Trophoblast cell (in vitro differentiated cells and primary cell): ENCODE measurements around the gene SHC2.

Experiments used
- DNase-seq, 2 donors: peaks; one replicate each; pipeline ENCODE4 v3.0.0-alpha.2; 2016
- H2AFZ ChIP-seq: 2 replicates; pipeline ENCODE4 v1.6.1; 2013; ENCODE audit warnings: low read length, moderate library complexity, mild to moderate bottlenecking; ENCODE audit not compliant: insufficient read depth, poor library complexity
- H2AK5ac ChIP-seq: 2 replicates; pipeline ENCODE4 v1.6.1; 2013; ENCODE audit warnings: mild to moderate bottlenecking, low read length
- H2BK120ac ChIP-seq: 2 replicates; pipeline ENCODE4 v1.6.1; 2013; ENCODE audit warnings: low read length, mild to moderate bottlenecking, moderate library complexity; ENCODE audit not compliant: insufficient read depth, poor library complexity
- H2BK12ac ChIP-seq: 2 replicates; pipeline ENCODE4 v1.6.1; 2013; ENCODE audit warnings: mild to moderate bottlenecking, low read length, moderate library complexity
- H2BK5ac ChIP-seq: 2 replicates; pipeline ENCODE4 v1.6.1; 2013; ENCODE audit warnings: low read length, low read depth, moderate library complexity, mild to moderate bottlenecking; ENCODE audit not compliant: poor library complexity
- H3K14ac ChIP-seq: 2 replicates; pipeline ENCODE4 v1.6.1; 2013; ENCODE audit warnings: mild to moderate bottlenecking, low read length
- H3K18ac ChIP-seq: 2 replicates; pipeline ENCODE4 v1.6.1; 2013; ENCODE audit warnings: mild to moderate bottlenecking, low read length
- H3K23ac ChIP-seq: 2 replicates; pipeline ENCODE4 v1.6.1; 2013; ENCODE audit warnings: low read length
- H3K27ac ChIP-seq: 2 replicates; pipeline ENCODE4 v1.5.1; 2013; ENCODE audit warnings: low read depth, mild to moderate bottlenecking, inconsistent platforms, low read length, moderate library complexity
- H3K27me3 ChIP-seq: 2 replicates; pipeline ENCODE4 v1.6.1; 2013; ENCODE audit warnings: inconsistent platforms, mild to moderate bottlenecking, low read length, moderate library complexity; ENCODE audit not compliant: insufficient read depth
- H3K36me3 ChIP-seq, 2 experiments: 1 replicate in 1 of 2; 2 replicates in 1 of 2; pipeline ENCODE4 v1.6.1; 2013; ENCODE audit warnings: low read length in 2 of 2, mild to moderate bottlenecking in 2 of 2, moderate library complexity in 1 of 2; ENCODE audit not compliant: insufficient read depth in 2 of 2, control insufficient read depth in 1 of 2
- H3K4ac ChIP-seq: 2 replicates; pipeline ENCODE4 v1.6.1; 2013; ENCODE audit warnings: low read depth, mild to moderate bottlenecking, low read length, moderate library complexity
- H3K4me1 ChIP-seq, 2 experiments: 1 replicate in 1 of 2; 2 replicates in 1 of 2; pipeline ENCODE4 v1.6.1; 2013; ENCODE audit warnings: low read length in 2 of 2, mild to moderate bottlenecking in 2 of 2, moderate library complexity in 1 of 2; ENCODE audit not compliant: insufficient read depth in 2 of 2, control insufficient read depth in 1 of 2
- H3K4me2 ChIP-seq: 2 replicates; pipeline ENCODE4 v1.6.1; 2013; ENCODE audit warnings: inconsistent platforms, mild to moderate bottlenecking, low read length, moderate library complexity
- H3K4me3 ChIP-seq: 2 replicates; pipeline ENCODE4 v1.5.1; 2013; ENCODE audit warnings: mild to moderate bottlenecking, low read depth, low read length, inconsistent platforms
- H3K79me1 ChIP-seq: one replicate; pipeline ENCODE4 v1.6.1; 2013; ENCODE audit warnings: low read length
- H3K79me2 ChIP-seq: 2 replicates; pipeline ENCODE4 v1.6.1; 2013; ENCODE audit warnings: low read length, mild to moderate bottlenecking; ENCODE audit not compliant: control insufficient read depth, insufficient read depth, poor library complexity
- H3K9ac ChIP-seq: 2 replicates; pipeline ENCODE4 v1.6.1; 2013; ENCODE audit warnings: mild to moderate bottlenecking, low read length
- H3K9me3 ChIP-seq: 2 replicates; pipeline ENCODE4 v1.6.1; 2013; ENCODE audit warnings: low read depth, mild to moderate bottlenecking, control low read depth, inconsistent platforms, low read length; ENCODE audit not compliant: insufficient read depth
- H4K12ac ChIP-seq: 2 replicates; pipeline ENCODE4 v1.6.1; 2013; ENCODE audit warnings: low read depth, mild to moderate bottlenecking, low read length, moderate library complexity
- H4K8ac ChIP-seq: 2 replicates; pipeline ENCODE4 v1.6.1; 2013; ENCODE audit warnings: low read depth, mild to moderate bottlenecking, low read length, moderate library complexity
- H4K91ac ChIP-seq: one replicate; pipeline ENCODE4 v1.6.1; 2013; ENCODE audit warnings: low read depth, mild to moderate bottlenecking, low read length, moderate library complexity
- WGBS: extraction: QIAGEN DNeasy Blood & Tissue Kit; methylation state at CpG from one replicate; pipeline ENCODE4 v1.1.7; 2013; ENCODE audit warnings: missing lambda C conversion rate; ENCODE audit not compliant: insufficient read length, insufficient coverage; ENCODE audit errors: extremely low coverage; 5-methylcytosine and 5-hydroxymethylcytosine counted together

The SHC2 gene

DNA sequence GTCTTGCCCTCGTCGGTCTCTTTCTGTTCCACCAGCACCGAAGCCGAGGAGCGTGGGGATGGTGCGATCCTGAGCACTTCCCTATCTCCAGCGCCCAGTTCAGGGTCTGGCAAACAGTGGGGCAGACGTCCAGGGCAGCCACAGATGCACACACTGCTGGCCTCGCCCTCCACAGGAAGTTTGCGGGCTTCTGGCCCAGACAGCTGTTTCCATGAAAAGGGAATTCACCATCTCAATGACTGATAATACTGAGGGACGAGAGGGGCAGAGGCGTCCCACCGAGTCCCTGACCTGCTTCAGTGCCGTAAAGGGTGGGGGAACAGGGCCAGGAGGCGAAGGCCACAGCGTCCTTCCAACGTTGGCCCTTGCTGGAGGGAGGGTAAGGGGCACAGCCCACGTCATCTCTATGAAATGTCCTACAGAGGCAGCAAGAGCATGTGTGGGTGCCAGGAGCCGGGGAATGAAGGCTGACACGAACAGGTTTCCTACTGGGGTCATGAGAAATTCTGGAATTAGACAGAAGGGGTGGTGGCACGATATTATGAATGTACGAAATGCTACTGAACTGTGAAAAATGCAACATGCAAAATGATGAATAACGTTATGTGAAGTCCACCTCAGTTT is 19.5 kb downstream of the SHC2 start:
- H3K14ac ChIP-seq: no peak overlapping the region
- H4K12ac ChIP-seq: no peak overlapping the region

GRCh38 chr19:440391-441212 is 20.2 kb downstream of the SHC2 start:
- no peaks in the 10 kb centered on the region for H3K27me3 ChIP-seq
- no peaks in the 10 kb centered on the region for H3K79me2 ChIP-seq
- H3K4me2 ChIP-seq: no peak overlapping the region
- H3K14ac ChIP-seq: no peak overlapping the region
- peaks cover 17% of the 10 kb centered on the region for H3K9me3 ChIP-seq
- no peak overlapping the region for H3K27ac ChIP-seq
- H4K8ac ChIP-seq: no peak overlapping the region
- no peak overlapping the region for H2BK12ac ChIP-seq
- H2AFZ ChIP-seq: no peak overlapping the region
- no peak overlapping the region for H4K12ac ChIP-seq
- H3K23ac ChIP-seq: no peak overlapping the region
- WGBS: no CpG with 5 or more reads among the region's 48 CpGs
- H3K79me1 ChIP-seq: no peaks in the 10 kb centered on the region
- H3K4me1 ChIP-seq: no peaks in the 10 kb centered on the region
- no peak overlapping the region for H4K91ac ChIP-seq
- no peak for DNase-seq
- H3K4ac ChIP-seq: no peak overlapping the region
- H3K9ac ChIP-seq: no peak overlapping the region
- no peak overlapping the region for H2BK5ac ChIP-seq
- H3K18ac ChIP-seq: no peak overlapping the region
- no peak overlapping the region for H2BK120ac ChIP-seq
- H3K36me3 ChIP-seq: peaks cover 4 to 9% of the 10 kb centered on the region in 2 experiments
- H3K4me3 ChIP-seq: no peak overlapping the region
- no peak overlapping the region for H2AK5ac ChIP-seq

More for the DNA sequence above, 19.5 kb downstream of the SHC2 start:
- Histone ChIP-seq H2AK5ac (no peak overlapping the region), H4K91ac (no peak overlapping the region), H2BK5ac (no peak overlapping the region), H3K79me2 (no peaks in the 10 kb centered on the region), H2AFZ (no peak overlapping the region), H4K8ac (no peak overlapping the region), H3K4me2 (no peak overlapping the region), H3K23ac (no peak overlapping the region), H3K9me3 (peaks cover 17% of the 10 kb centered on the region), H3K4me1 (no peaks in the 10 kb centered on the region), H3K36me3 (peaks cover 3 to 4% of the 10 kb centered on the region in 2 experiments), H3K9ac (no peak overlapping the region), H3K4me3 (no peak overlapping the region), H3K27me3 (no peaks in the 10 kb centered on the region), H2BK120ac (no peak overlapping the region), H3K27ac (no peak overlapping the region), H2BK12ac (no peak overlapping the region), H3K4ac (no peak overlapping the region), H3K18ac (no peak overlapping the region), H3K79me1 (no peaks in the 10 kb centered on the region)
- no CpG with 5 or more reads among the region's 23 CpGs for WGBS
- no peak for DNase-seq

- Histone ChIP-seq H3K4me2 (no peak overlapping the region), H2AFZ (no peak overlapping the region), H3K18ac (no peak overlapping the region), H3K23ac (no peak overlapping the region), H3K79me2 (no peaks in the 10 kb centered on the region), H3K36me3 (peaks cover 6 to 12% of the 10 kb centered on the region in 2 experiments), H3K4me1 (no peaks in the 10 kb centered on the region), H3K9me3 (peaks cover 13% of the 10 kb centered on the region), H3K27ac (no peak overlapping the region), H2BK5ac (no peak overlapping the region), H2BK12ac (no peak overlapping the region), H4K91ac (no peak overlapping the region), H3K9ac (no peak overlapping the region), H3K4ac (no peak overlapping the region), H4K12ac (no peak overlapping the region), H2BK120ac (no peak overlapping the region), H3K27me3 (no peaks in the 10 kb centered on the region), H3K79me1 (no peaks in the 10 kb centered on the region), H2AK5ac (no peak overlapping the region), H4K8ac (no peak overlapping the region), H3K4me3 (no peak overlapping the region), H3K14ac (no peak overlapping the region)
- no peak for DNase-seq
- no CpG with 5 or more reads among the region's 27 CpGs for WGBS
These were observed 21.5 kb downstream of the SHC2 start for GRCh38 chr19:439167-439900.

GRCh38 chr19:438416-438958 is 22.3 kb downstream of the SHC2 start:
- H4K12ac ChIP-seq: no peak overlapping the region
- no peak overlapping the region for H2BK120ac ChIP-seq
- no CpG with 5 or more reads among the region's 29 CpGs for WGBS
- H2AK5ac ChIP-seq: no peak overlapping the region
- H3K14ac ChIP-seq: no peak overlapping the region
- peaks cover 6 to 16% of the 10 kb centered on the region in 2 experiments for H3K36me3 ChIP-seq
- H4K8ac ChIP-seq: no peak overlapping the region
- no peak overlapping the region for H3K4me3 ChIP-seq
- H3K23ac ChIP-seq: no peak overlapping the region
- no peak overlapping the region for H3K9ac ChIP-seq
- H3K9me3 ChIP-seq: peaks cover 6% of the 10 kb centered on the region
- no peaks in the 10 kb centered on the region for H3K79me2 ChIP-seq
- H3K79me1 ChIP-seq: no peaks in the 10 kb centered on the region
- no peaks in the 10 kb centered on the region for H3K27me3 ChIP-seq
- H3K4me1 ChIP-seq: no peaks in the 10 kb centered on the region
- H3K27ac ChIP-seq: no peak overlapping the region
- no peak overlapping the region for H2BK12ac ChIP-seq
- DNase-seq: no peak
- no peak overlapping the region for H3K4ac ChIP-seq
- H3K4me2 ChIP-seq: no peak overlapping the region
- H4K91ac ChIP-seq: no peak overlapping the region
- no peak overlapping the region for H2BK5ac ChIP-seq
- H3K18ac ChIP-seq: no peak overlapping the region
- no peak overlapping the region for H2AFZ ChIP-seq
